HG03066 (cell line): Measurements from ENCODE around the gene ARHGAP44.
"Not testable (repeated sequence)": the region's sequence is repeated elsewhere in the genome, so short reads cannot be mapped to it uniquely, and the experiment has no call there.

Experiments
- ATAC-seq: cut with Tn5 transposase; IDR thresholded peaks from one replicate; pipeline ENCODE4 v1.9.1; 2021; ENCODE audit warnings: low read depth; ENCODE audit not compliant: unreplicated experiment

ARHGAP44 gene

GRCh38 chr17:12813664-12814063 is 24.4 kb downstream of the ARHGAP44 start:
- ATAC-seq, result no peak

GRCh38 chr17:12814718-12815117 is 25.4 kb downstream of the ARHGAP44 start:
- no peak for ATAC-seq

- peak; percentile 100 for ATAC-seq
These were observed 26.4 kb downstream of the ARHGAP44 start for GRCh38 chr17:12815642-12816141.

- ATAC-seq, result no peak
These were observed 32.2 kb downstream of the ARHGAP44 start for GRCh38 chr17:12821376-12821940.

GRCh38 chr17:12826431-12826830 is 37.1 kb downstream of the ARHGAP44 start:
- no peak for ATAC-seq

DNA sequence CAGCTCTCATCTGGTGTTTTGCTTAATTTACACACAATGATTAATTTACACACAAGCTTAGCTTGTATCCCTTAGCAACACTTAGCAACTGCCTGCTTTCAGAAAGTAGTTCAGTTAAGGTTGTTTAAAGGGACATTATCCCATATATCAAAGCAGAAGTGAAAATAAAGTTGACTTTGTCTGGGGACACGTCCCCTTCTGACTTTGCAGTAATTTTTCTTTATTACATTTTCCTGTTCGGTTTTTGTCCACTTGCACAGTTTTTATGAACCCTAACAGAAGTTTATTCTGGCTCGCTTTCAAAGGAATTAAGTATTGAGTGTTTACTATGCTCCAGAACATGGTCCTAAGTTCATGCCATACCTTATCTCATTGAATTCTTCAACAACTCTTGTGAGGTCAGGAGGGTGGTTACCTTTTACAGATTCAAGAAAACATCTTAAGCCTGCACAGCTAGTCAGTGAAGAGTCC is 41.5 kb downstream of the ARHGAP44 start:
- ATAC-seq, result no peak

- ATAC-seq, result no peak
These were observed 42.5 kb downstream of the ARHGAP44 start for GRCh38 chr17:12831839-12832238.

- no peak for ATAC-seq
These were observed 49.7 kb downstream of the ARHGAP44 start for GRCh38 chr17:12839042-12839441.

DNA sequence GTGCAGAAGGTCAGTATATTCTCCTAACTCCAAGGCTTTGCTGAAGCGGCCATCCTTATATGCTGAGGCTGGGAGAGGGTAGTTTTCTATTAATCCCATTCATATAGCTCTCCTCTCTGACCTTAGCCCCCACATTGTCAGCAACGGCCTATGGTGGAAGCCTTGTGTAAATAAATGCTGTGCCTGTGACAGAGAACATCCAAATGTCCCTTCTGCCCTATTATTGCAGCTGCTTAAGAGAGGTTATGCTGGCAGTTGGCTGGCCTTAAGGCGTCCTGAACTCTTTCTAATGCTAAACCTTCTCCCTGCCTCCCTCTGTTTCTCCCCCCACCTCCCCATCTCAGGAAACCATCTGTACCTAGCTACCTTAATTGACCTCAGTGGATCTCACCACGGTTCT is 53.6 kb downstream of the ARHGAP44 start:
- ATAC-seq, result no peak

DNA sequence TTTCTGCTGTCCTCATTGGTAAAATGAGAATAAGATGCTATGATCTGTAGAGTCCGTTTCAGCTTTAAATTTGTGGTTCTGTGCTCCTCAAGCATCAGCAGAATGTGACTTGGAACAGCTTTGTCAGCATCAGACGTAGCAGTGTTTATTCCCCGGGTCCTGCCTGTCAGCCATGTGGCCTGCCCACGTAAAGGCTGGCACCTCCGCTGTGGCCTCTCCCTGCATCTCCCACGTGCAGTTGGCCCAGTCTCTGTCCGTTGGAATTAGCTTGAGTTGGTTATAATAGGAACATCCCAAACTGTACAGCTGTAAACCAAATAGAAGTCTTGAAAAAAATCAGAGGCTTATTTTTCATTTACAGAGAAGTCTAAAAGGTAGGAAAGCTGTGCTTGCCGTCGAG is 61.7 kb downstream of the ARHGAP44 start:
- ATAC-seq, result no peak

- no peak for ATAC-seq
These were observed 62.7 kb downstream of the ARHGAP44 start for GRCh38 chr17:12851901-12852435.

DNA sequence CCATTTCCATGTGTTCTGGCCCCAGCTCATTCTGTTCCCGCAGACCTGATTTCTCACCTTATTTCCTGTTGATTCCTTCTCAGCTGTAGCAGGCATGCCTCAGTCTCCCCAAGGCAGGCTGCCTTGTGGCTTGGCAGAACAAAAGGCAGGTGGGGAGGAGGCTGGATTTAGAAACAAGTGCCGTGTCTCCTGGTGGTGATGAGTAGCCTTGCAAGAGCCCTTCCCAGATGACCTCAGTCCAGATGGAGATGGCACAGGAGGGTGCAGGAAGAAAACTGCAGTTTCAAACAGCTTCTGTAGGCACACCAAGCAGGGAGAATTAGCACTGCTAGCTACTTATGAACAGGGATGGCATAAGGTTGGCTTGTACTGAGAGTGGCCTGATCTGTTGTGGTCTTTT is 64.6 kb downstream of the ARHGAP44 start:
- ATAC-seq, result no peak

DNA sequence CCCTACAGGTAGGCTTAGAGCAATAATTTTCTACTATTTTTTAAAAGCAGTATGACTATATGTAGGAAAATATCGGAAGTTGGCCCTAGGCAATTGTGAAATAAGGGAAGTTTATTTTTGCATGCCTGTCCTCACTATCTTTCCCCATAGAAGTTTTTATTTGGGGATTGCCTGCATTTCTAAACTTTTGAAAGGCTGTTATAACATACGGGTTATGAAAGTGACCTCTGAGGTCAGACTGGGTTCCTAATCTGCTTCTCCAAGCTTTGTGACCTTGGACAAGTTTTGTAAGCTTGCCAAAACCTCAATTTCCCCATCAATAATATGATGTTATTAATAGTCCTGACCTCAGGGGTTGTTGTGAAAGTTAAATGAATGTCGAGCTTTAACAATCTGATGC is 67.1 kb downstream of the ARHGAP44 start:
- ATAC-seq, result no peak

DNA sequence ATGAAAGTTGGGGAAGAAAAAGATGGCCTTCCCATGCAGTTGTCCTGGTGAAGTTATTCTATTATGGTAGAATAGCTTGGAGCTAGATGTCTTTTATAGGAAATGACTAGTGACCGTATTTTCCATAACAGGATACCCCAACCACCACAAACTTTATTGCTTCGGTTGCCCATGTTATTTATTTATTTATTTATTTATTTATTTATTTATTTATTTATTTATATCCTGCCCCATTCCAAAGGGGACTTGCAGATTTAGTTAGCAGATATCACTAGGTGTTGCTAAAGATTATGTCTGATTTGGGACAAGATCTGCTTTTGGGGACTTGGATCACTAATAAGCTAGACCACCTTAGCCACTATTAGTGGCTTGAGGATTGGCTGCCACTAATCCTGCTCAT is 68.3 kb downstream of the ARHGAP44 start:
- no peak for ATAC-seq

DNA sequence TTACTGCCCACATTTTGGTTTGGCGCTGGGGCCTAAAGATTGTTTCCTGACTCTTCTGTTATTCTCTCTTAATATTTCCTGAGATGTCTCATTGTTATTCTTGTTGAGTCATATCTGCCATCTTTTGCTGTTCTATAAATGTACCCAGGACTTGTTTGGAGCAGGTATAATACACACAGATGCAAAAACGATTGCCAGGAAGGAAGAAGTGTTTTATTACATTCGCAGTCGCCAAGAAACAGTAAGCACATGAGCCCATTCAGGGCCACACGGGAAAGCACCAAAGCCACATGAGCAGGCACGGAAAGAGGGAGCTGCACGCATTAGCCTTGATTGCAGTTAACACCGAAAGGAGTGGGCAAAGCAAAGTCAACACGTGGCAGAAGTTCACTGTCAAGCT is 70.2 kb downstream of the ARHGAP44 start:
- no peak for ATAC-seq

GRCh38 chr17:12865769-12866168 is 76.5 kb downstream of the ARHGAP44 start:
- ATAC-seq, result no peak

- ATAC-seq, result no peak
These were observed 76.9 kb downstream of the ARHGAP44 start for GRCh38 chr17:12866244-12866643.

- no peak for ATAC-seq
These were observed 78.4 kb downstream of the ARHGAP44 start for GRCh38 chr17:12867726-12868125.

DNA sequence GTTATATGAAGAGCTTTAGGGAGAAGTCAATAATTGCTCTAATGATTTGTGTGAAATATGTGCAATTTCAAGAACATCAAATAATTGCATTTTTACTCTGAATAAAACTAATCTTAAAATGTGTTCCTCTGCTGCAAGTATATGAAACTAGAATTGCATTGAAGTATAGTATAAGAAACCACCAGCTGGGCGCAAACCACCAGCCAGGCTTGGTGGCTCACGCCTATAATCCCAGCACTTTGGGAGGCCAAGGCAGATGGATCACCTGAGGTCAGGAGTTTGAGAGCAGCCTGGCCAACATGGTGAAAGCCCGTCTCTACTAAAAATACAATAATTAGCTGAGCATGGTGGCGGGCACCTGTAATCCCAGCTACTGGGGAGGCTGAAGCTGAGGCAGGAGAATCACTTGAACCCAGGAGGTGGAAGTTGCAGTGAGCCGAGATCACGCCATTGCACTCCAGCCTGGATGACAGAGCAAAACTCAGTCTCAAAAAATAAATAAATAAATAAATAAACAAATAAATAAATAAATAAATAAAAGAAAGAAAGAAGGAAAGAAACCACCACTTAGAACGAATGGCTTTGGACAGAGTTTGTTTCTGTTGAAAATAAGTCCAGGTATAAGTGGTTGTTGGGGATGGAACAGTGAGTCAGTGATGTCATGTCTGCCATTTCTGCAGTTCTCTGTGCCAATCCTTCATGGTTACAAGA is 84.3 kb downstream of the ARHGAP44 start:
- not testable (repeated sequence) for ATAC-seq

DNA sequence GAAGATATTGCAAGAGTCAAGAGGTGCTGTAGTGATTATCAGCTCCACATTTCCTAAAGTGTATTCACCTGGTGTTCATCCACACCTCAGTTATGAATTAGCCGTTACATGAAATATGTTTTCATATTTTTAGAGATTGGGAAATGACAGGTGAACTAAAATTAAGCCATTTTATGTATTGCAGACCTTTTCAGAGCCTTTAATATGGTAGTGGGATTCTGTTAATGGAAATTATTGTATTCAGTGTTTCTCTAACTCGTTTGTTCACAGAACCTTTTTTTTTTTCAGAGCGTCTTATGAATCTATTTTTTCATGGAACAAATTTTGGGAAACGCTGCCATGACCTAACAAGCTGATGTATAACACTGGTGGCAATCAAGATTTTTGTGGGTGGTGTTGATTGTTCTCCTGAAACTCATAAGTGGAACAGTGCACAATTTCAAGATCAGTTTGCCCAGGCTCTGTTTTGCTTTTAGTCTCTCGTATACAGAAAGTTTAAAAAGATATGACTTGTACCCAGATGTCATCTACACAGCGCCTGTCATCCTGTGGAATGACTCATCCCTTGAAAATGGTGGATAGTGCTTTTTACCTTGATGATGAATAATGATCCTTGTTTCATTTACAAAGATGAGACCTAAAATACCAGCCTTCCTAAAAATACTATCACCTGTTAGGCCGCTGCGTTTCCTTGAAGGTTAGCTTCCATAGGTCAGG is 88.8 kb downstream of the ARHGAP44 start:
- no peak for ATAC-seq

GRCh38 chr17:12879096-12879495 is 89.8 kb downstream of the ARHGAP44 start:
- ATAC-seq, result not testable (repeated sequence)
